K562 (cell line): Measurements from ENCODE around the gene SYCP3. TPM values are rescaled to one million over a fixed set of nuclear protein-coding genes. Genes with fewer than 3 reads are reported as not detected.

Experiments used
- ATF2 ChIP-seq: sonication (generic); formaldehyde crosslinking; IDR thresholded peaks from 2 replicates; pipeline ENCODE4 v1.8.1; 2022; ENCODE audit warnings: missing genetic modification reagents
- CTBP1 ChIP-seq: fragments of 450-650 bp; IDR thresholded peaks from 2 replicates; pipeline ENCODE4 v1.6.1; 2016; ENCODE audit warnings: borderline replicate concordance
- DIDO1 ChIP-seq: fragments of 450-650 bp; IDR thresholded peaks from 2 replicates; pipeline ENCODE4 v1.6.1; 2016; ENCODE audit warnings: low read depth, missing biosample characterization, missing genetic modification characterization
- ESRRA ChIP-seq: fragments of 450-650 bp; IDR thresholded peaks from 2 replicates; pipeline ENCODE4 v1.6.1; 2014; ENCODE audit warnings: low read depth, mild to moderate bottlenecking, moderate library complexity, borderline replicate concordance
- HEY1 ChIP-seq: fragments of 250-450 bp; sonication (Bioruptor Pico); IDR thresholded peaks from 2 replicates; pipeline ENCODE4 v1.5.0; 2020; ENCODE audit warnings: mild to moderate bottlenecking, moderate library complexity, borderline replicate concordance
- ILF3 ChIP-seq: fragments of 450-650 bp; IDR thresholded peaks from 2 replicates; pipeline ENCODE4 v1.6.1; 2018; ENCODE audit warnings: antibody characterized with exemption, mild to moderate bottlenecking, moderate library complexity, borderline replicate concordance
- JUND ChIP-seq, 2 experiments: IDR thresholded peaks; 2 replicates in 1 of 2; 3 replicates in 1 of 2; pipeline ENCODE4 v1.6.1; 2011; ENCODE audit warnings: borderline replicate concordance in 2 of 2, low read depth in 2 of 2, low read length in 2 of 2, improper control_type of control experiment in 1 of 2, missing biosample characterization in 1 of 2, missing genetic modification characterization in 1 of 2, missing genetic modification reagents in 1 of 2
- KDM2B ChIP-seq: fragments of 250-450 bp; sonication (Bioruptor Pico); IDR thresholded peaks from 2 replicates; pipeline ENCODE4 v1.8.0; 2021; ENCODE audit warnings: mild to moderate bottlenecking, moderate library complexity
- MCM5 ChIP-seq: fragments of 450-650 bp; IDR thresholded peaks from 2 replicates; pipeline ENCODE4 v1.6.1; 2016; ENCODE audit warnings: low read depth
- NEUROD1 ChIP-seq: fragments of 150-350 bp; IDR thresholded peaks from 2 replicates; pipeline ENCODE4 v1.6.1; 2014; ENCODE audit warnings: borderline replicate concordance, low read length, low read depth; ENCODE audit not compliant: partially characterized antibody
- NFE2 ChIP-seq: IDR thresholded peaks from 2 replicates; pipeline ENCODE4 v1.6.1; 2014; ENCODE audit warnings: antibody characterized with exemption, low read depth
- NR2C1 ChIP-seq, 2 experiments: fragments of 450-650 bp; IDR thresholded peaks; 2 replicates each; pipeline ENCODE4 v1.6.1; 2017; ENCODE audit warnings: mild to moderate bottlenecking in 2 of 2, antibody characterized with exemption in 1 of 2, inconsistent platforms in 1 of 2, missing compliant biosample characterization in 1 of 2, missing genetic modification characterization in 1 of 2
- POLR2AphosphoS5 ChIP-seq: IDR thresholded peaks from 2 replicates; pipeline ENCODE4 v1.6.1; 2011; ENCODE audit warnings: mild to moderate bottlenecking, low read depth, low read length, moderate library complexity; ENCODE audit not compliant: control insufficient read depth, insufficient read depth
- RBM39 ChIP-seq: fragments of 200-400 bp; formaldehyde crosslinking; optimal IDR thresholded peaks from 2 replicates; pipeline ENCODE3; 2018; ENCODE audit warnings: low read depth, low read length
- SP1 ChIP-seq: sonication (generic); formaldehyde crosslinking; IDR thresholded peaks from 2 replicates; pipeline ENCODE4 v1.8.1; 2022; ENCODE audit warnings: mild to moderate bottlenecking, missing genetic modification reagents
- TEAD4 ChIP-seq, 2 experiments: sonication (generic) in 1 of 2; formaldehyde crosslinking in 1 of 2; IDR thresholded peaks; 2 replicates each; pipeline versions ENCODE4 v1.6.1 to v1.8.0; 2012 to 2022; ENCODE audit warnings: borderline replicate concordance in 1 of 2, inconsistent platforms in 1 of 2, low read length in 1 of 2, mild to moderate bottlenecking in 1 of 2, missing genetic modification reagents in 1 of 2
- THAP12 ChIP-seq: fragments of 250-450 bp; sonication (Bioruptor Pico); IDR thresholded peaks from 2 replicates; pipeline ENCODE4 v1.9.0; 2021; ENCODE audit warnings: mild to moderate bottlenecking, inconsistent platforms
- ZNF639 ChIP-seq, 2 experiments: fragments of 200-800 bp in 1 of 2; sonication (Bioruptor generic) in 1 of 2; sonication (generic) in 1 of 2; formaldehyde crosslinking in 1 of 2; IDR thresholded peaks in 1 of 2; conservative IDR thresholded peaks in 1 of 2; 2 replicates each; pipeline versions ENCODE4 v1.5.0 to v1.6.1; 2016 to 2020; ENCODE audit warnings: missing compliant biosample characterization in 1 of 2, missing genetic modification characterization in 1 of 2, missing genetic modification reagents in 1 of 2
- polyA plus RNA-seq, 8 experiments: library from polyadenylated mRNA; depleted of rRNA in 4 of 8; stranded (reverse) in 5 of 8; unstranded in 3 of 8; fragments of >200 nt; fragmentation: Nextera tagmentation in 2 of 8; fragmentation: Illumina TruSeq in 1 of 8; extraction: Ambion mirVana in 2 of 8; extraction: Trizol in 1 of 8; gene quantifications; 2 replicates each; pipeline versions ENCODE4 v1.2.1 to v1.2.3, GENCODE V29; 2011 to 2014; ENCODE audit warnings: inconsistent platforms in 1 of 8, missing spikeins in 1 of 8
- total RNA-seq, 7 experiments: library from RNA; depleted of rRNA in 6 of 7; stranded (reverse); fragments of >200 nt in 6 of 7; fragmentation: Illumina TruSeq in 2 of 7; extraction: Trizol in 2 of 7; gene quantifications; 2 replicates each; pipeline versions ENCODE4 v1.2.1 to v1.2.3, GENCODE V29; 2011 to 2021; ENCODE audit warnings: low replicate concordance in 1 of 7

SYCP3 gene
- total and polyA plus RNA-seq, 9 of the 15 experiments (the other 6 are each of a cell fraction or from before 2014, with no cell fraction given) = 0.11 to 0.25 (median 0.22) TPM; not detected in 4

- TF ChIP-seq TEAD4 (IDR thresholded peaks at IDR 0.05; ENCODE audit: low read length) (peak; percentile 29; the same call in 1 of the 2 replicates), TEAD4 (CRISPR knock-in tag; IDR thresholded peaks at IDR 0.05; ENCODE audit: borderline replicate concordance) (no peak), RBM39 (no peak), ILF3 (no peak), JUND (IDR thresholded peaks at IDR 0.05; ENCODE audit: borderline replicate concordance, low read depth, low read length) (peak; percentile 42; the same call in 1 of the 2 replicates), JUND (tag; IDR thresholded peaks at IDR 0.05; ENCODE audit: borderline replicate concordance, low read depth, low read length) (no peak; the same call in 2 of the 3 replicates), NFE2 (0 out of 2 replicates have a peak, but pooled peaks have one; percentile 9), ESRRA (peak; percentile 29; the same call in 1 of the 2 replicates), ZNF639 (CRISPR knock-in tag; conservative IDR thresholded peaks at IDR 0.05 in 1 of 2, IDR thresholded peaks at IDR 0.05 in 1 of 2) (peak in 1 of 2 experiments; percentile 65; a peak in 2 of 4 replicates), CTBP1 (peak; percentile 6), MCM5 (no peak), POLR2AphosphoS5 (peak; percentile 42; the same call in 1 of the 2 replicates), NEUROD1 (peak; percentile 37), SP1 (CRISPR knock-in tag) (peak; percentile 66; the same call in 1 of the 2 replicates), THAP12 (CRISPR knock-in tag) (0 out of 2 replicates have a peak, but pooled peaks have one; percentile 51), KDM2B (CRISPR knock-in tag) (peak; percentile 63; the same call in 1 of the 2 replicates), ATF2 (no peak), NR2C1 (IDR thresholded peaks at IDR 0.05) (no peak), NR2C1 (tag; IDR thresholded peaks at IDR 0.05) (peak; percentile 30), DIDO1 (no peak), HEY1 (CRISPR knock-in tag) (no peak)
Measured at GRCh38 chr12:101697197-101697929, 41.9 kb downstream of the SYCP3 start, which contains the start of gene CHPT1 (continued).
